Right kidney (tissue), 1 donor: ENCODE data around the gene FKBP1A.

Experiments used
- DNase-seq: peaks from one replicate; pipeline ENCODE4 v3.0.0-alpha.2; 2016

Gene FKBP1A

DNA sequence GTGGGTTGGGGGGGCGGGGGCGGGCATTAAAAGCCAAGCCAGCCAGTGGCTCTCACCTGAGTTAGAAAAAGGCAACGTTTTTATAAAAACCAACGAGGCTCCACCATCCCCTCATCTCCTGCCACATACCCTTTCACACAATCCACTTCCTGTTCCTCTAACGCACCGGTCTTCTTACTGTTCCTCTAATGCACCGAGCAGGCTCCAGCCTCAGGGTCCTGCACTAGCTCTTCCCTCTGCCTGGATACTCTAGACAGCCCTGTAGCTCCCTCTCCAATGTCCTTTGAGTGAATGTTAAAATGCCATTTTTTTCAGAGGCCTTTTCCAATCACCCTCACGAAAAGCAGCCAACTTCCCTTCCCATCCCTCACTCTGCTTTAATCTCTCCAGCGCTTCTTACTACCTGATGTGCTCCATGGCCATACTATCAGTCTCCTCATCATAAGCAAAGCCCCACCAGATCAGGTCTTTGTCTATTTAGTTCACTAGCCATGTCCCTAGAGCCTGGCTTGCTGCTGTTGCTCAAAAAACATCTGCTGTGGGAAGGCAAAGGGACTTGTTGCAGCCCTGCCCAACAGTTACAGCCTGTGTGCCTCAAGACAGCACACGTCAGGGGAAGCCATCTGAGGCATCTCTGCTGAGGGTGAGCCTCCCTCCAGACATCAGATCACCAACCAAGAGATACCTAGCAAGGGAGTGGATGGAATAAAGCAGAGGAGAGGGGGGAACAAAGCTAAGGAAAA lies 3.9 kb downstream of the FKBP1A start:
- DNase-seq = no peak

DNA sequence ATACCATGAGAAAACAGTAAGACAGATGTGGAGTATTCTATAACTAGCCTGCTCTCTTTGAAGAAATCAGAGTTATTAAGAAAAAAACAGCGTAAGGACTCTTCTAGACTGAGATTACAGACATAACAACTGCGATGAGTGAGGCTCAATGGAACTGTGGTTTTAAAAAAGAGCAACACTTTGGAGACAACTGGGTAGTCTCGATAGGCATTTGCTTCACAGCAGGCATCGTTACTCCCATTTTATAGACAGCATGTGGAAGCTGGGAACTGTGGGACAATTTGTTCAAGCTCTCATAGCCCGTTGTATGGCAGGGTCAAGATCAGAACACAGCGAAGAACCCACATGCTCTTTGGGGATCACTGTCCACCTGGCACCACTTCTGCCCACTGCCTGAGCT lies 4.6 kb downstream of the FKBP1A start:
- no peak for DNase-seq

- DNase-seq = no peak
Observed at GRCh38 chr20:1386323-1386722, 6.5 kb downstream of the FKBP1A start.

GRCh38 chr20:1383623-1384404 lies 9.0 kb downstream of the FKBP1A start:
- DNase-seq = no peak

DNA sequence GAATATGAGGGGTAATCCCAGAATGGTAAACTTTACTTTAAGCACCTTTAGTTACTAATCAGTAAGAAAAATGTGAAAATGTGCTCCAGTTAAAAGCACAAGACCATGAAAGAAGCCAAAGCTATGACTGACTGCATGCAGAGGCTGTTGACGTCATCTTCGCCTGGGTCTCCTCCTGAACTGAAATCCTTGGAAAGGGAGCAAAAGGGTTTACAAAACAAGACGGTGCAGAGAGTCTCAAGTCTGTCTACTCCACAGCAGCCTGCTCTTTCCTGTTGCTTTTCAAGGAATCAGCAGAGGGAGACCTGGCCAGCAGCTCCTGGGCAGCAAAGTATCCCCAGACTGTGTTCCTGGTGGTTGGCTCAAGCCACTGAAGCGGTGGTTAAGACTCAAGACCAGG lies 10.2 kb downstream of the FKBP1A start:
- DNase-seq = no peak

- no peak for DNase-seq
Observed at GRCh38 chr20:1381753-1382591, 10.9 kb downstream of the FKBP1A start.

DNA sequence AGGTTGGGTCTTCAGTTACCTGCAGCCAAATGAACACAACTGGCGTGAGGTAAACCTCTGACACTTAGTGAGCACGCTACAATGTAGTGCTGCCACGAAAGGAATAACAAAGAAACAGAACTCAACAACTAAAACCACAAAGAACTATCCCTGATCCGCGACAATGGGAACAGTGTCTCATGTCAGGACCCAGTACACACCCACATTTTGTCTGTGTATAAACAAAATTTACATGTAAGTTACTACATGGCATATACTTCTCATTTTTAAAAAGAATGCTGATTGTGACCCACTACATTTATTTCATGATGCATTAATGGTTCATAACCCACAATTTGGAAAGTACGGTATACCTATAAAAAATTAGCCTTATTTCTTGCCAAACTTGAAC lies 14.1 kb downstream of the FKBP1A start:
- no peak for DNase-seq

GRCh38 chr20:1377984-1378734 lies 14.7 kb downstream of the FKBP1A start:
- no peak for DNase-seq

DNA sequence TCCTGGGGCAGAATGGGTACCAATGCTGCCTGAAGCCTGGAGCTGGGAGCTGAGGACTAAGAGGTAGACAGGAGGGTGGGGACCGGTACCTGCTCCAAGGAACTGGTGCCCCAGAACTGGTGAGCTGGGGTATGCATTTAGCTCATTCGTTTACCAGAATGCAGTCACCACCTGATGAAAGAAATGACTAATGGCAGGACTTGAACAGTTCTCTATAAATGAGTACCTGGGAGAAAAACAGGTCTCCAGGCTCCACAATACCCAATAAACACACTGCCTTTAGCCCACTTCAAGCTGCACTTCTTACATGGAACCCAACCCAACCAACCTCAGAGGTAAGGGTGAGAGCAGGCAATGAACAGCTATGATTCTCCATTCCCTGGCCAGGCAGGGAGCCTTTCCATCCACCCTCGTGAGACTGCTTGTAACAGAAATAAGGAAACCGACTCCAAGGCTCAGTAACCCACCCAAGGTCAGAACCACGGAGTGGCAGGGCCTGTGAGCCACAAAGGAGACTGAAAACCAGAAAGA lies 15.4 kb downstream of the FKBP1A start:
- no peak for DNase-seq

DNA sequence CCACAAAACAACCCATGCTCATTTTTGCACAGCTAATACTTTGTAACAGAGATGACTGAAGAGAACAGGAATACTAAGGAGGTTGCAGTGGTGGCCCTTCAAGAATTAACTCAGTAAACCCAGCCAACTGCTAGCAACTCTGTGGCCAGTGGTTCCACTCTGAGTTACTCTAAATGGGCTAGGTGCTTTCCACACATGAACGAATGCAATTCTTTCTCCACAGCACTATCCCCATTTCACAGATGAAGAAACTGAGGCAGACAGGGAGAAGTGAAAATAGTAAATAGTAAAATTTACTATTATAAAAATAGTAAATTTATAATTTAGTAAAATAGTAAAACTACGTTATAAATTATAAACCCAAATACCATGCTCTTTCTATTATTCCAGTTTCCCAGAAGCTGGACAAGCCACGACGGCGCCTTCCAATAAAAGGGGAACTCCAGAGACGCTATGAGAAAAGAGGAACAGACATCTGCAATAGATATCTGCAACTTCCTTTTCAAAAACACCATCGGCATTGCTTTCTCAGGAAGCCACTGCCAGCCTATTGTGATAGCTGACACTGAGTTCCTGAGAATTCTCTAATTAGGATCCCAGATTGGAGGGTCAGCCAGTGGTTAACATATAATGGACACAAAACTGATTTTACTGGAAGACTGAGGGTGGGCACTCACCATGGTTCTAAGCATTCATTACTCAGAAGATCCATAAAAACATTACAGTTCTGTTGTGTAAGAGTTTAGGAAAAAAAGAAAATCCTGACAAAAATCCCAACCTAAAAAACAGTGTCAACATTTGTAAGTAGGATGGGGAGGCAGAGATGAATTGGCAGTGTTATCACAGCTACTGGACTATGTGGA lies 16.2 kb downstream of the FKBP1A start:
- DNase-seq = no peak

GRCh38 chr20:1376007-1376406 lies 16.8 kb downstream of the FKBP1A start:
- DNase-seq = no peak

- no peak for DNase-seq
Observed at GRCh38 chr20:1375515-1375914, 17.3 kb downstream of the FKBP1A start.

DNA sequence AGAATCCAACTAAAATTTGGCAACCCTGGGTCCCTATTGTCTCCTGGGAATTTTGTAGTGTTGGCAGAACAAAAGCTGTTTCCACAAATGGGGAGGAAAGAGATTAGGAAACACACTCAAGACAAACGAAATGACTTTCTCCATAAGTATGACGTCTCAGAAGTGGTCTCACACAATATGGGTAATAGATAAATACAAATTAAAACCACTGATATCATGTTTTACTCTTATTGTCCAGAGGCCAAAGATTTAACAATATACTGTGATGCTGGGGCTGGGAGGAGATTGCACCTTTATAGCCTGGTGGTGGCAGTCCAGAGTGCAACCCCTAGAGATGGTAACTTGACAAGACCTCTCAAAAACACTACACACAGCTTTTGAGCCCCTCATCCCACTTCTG lies 18.6 kb downstream of the FKBP1A start:
- DNase-seq = no peak

- DNase-seq = no peak
Observed at GRCh38 chr20:1373614-1374013, 19.2 kb downstream of the FKBP1A start.

DNA sequence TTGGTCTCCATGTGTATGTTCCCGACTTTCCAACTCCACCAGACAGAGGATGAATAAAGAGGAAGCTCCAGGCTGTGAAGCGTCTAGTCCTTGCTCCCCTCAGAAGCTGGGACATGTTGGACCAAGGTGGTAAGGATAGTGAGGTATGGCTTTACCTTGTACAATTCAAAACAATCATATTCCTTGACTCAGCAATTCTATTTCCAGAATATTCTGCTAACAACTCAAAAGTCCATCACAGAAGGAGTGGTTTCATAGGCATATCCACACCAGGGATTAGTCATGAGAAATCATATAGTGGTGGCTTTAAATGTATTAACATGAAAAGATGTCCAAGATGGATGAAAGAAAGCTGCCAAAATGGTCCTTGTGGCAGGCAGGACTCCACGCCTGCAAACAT lies 19.8 kb downstream of the FKBP1A start:
- no peak for DNase-seq

GRCh38 chr20:1371830-1372539 lies 20.9 kb downstream of the FKBP1A start:
- DNase-seq = no peak

DNA sequence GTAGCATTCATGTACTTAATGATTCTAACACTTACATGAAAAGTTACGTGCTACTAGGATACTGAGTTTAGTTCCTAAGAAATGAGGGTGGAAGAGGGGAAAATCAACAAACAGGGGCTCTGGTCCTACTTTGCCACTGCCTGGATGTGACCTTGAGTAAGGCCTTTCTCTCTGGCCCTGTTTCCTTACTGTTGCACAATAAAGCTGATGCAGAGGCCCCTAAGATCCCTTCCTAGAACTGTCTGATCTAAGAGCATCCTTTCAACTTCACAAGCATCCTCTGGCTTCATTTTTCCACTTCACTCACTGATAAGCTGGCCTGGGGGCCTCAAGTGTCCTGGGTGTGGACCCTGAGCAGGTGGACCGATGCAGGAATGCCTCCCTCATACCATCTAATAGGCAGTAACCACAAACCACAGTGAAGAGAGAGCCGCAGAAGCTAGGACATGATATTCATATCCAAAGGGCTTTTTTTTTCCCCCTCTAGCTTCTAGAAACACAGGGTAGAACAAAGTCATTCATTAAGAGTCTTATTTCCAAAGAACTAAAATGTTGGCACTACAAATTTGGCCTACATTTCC lies 21.6 kb downstream of the FKBP1A start:
- DNase-seq = no peak

GRCh38 chr20:1370548-1371110 lies 22.2 kb downstream of the FKBP1A start:
- no peak for DNase-seq

DNA sequence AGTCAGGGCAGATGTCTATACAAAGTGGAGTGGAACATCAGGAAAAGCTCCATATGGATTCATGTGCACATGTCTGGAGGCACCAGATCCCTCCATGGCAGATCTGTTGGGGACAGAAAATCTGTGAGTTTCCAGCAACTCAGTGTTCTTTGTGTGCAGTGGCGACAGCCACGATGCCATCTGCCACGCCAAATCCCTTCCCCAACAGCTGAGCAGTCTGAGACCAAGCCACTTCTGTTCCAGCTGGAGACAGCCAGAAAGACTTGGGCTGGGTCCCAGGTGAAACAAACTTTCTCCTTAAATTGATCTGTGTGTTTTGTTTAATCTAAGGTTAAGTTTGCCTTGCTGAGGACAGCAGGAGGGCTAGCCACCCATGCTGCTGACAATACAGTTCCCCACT lies 22.9 kb downstream of the FKBP1A start:
- DNase-seq = no peak
